Measurements from ENCODE around the gene BMPR1A.

BMPR1A gene

DNA sequence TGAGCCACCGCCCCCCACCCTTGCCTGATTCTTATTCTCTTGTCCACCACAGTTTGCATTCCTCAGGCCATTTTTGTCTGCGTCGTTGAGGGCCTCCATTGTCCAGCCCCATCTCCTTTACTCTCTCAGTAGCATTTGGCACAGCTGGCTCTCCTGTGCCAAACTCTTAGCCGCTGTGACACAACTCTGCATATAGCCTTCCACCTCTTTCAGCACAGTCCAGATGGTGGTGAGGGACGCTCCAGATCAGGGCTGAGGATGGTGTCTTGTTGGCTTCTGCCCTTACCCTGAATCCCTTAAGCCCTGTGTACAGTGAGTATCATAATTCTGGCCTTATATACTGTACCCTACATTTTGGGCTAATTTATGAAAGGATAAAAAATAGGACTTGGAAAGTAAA is 45.6 kb downstream of the BMPR1A start:
- ATAC-seq, result no peak
- Mint-ChIP-seq H3K4me1 (peaks cover 11% of the 10 kb centered on the region), H3K9me3 (no peaks in the 10 kb centered on the region), H3K27ac (no peak overlapping the region), H3K27me3 (no peaks in the 10 kb centered on the region), H3K4me3 (no peak overlapping the region)
- DNase-seq, result no peak

DNA sequence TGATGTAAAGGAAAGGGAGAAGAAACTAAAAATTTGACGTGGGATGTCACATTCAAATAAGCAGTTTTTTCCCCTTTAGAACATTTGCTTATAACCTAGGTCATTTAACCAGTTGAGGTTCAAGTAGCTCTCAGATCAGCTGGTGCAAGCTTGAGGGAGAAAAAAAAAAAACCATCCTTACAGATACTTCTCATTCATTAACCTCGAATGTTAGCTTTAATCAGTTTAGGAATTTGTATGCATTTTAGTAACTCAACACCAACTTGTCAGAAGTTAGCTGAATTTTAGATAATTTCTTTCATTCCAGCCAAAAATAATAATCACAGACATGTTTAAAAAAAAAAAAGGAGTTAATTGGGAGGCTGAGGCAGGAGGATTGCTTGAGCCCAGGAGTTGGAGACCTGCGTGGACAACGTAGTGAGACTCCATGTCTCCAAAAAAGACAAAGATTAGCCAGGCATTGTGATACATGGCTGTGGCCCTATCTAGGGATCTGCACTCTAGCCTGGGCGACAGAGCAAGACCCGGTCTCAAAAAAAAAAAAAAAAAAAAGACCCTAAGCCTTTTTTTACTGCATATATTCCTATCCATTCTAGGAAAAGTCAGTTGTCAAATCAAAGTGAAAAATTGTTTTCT is 46.2 kb downstream of the BMPR1A start:
- ATAC-seq (no peak), DNase-seq (no peak)
- peaks cover 11% of the 10 kb centered on the region for H3K4me1 Mint-ChIP-seq
- no peak overlapping the region for H3K27ac Mint-ChIP-seq
- H3K9me3 Mint-ChIP-seq, result no peaks in the 10 kb centered on the region
- no peaks in the 10 kb centered on the region for H3K27me3 Mint-ChIP-seq
- no peak overlapping the region for H3K4me3 Mint-ChIP-seq

DNA sequence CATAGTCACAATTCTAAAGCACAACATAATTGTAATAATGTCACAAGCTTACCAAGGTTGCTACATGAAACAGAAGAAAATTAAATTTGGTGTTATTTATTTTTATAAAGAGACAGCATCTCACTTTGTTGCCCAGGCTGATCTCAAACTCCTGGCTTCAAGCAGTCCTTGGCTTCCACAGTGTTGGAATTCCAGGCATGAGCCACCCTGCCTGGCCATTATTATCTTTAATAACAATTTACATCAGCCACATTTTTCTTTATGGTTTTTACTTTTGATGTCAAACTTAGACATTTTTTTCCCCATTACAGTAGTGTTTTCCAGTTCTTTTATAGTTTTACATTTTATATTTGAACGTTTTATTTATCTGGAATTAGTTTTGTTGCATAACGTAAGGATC is 46.7 kb downstream of the BMPR1A start:
- DNase-seq (no peak), ATAC-seq (no peak)
- H3K9me3 Mint-ChIP-seq, result no peaks in the 10 kb centered on the region
- no peak overlapping the region for H3K27ac Mint-ChIP-seq
- H3K27me3 Mint-ChIP-seq, result no peaks in the 10 kb centered on the region
- no peak overlapping the region for H3K4me3 Mint-ChIP-seq
- H3K4me1 Mint-ChIP-seq, result peaks cover 11% of the 10 kb centered on the region

DNA sequence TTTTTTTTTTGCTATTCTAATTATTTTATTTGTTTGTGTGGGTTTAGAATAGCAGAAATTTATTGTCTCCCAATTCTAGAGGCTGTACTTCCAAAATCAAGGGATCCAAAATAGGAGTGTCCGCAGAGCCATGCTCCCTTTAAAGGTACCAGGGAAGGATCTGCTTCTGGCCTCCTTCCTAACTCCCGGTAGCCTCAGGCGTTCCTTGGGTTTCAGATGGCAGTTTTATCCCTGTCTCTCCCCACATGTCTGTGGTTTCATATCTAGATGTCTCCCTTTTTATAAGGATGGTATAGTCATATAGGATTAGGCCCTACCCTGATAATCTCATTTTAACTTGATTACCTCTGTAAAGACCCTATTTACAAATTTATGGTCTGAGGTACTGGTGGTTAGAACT is 48.4 kb downstream of the BMPR1A start:
- DNase-seq, result no peak
- Mint-ChIP-seq H3K4me1 (no peaks in the 10 kb centered on the region), H3K27ac (no peak overlapping the region), H3K4me3 (no peak overlapping the region), H3K9me3 (no peaks in the 10 kb centered on the region), H3K27me3 (no peaks in the 10 kb centered on the region)
- no peak for ATAC-seq

DNA sequence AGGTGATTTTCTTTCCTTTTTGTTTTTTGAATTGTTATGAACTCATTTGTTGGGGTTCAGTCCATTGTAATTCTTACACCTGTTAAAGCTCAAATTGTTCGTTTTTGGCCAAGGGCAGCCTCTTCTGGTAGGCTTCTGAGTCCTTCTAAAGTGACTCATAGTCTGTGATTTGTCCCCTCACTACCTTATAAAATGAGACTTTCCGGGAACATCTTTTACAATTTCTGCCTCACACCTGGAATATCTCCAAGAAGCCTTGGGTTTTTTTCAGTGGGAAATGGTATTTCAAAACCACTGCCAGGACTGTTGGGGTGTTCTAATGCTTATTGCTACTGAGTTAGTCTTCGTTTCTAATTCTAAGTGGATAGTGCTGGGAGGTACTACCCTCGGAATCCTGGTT is 56.7 kb downstream of the BMPR1A start:
- DNase-seq, result no peak
- no peaks in the 10 kb centered on the region for H3K27me3 Mint-ChIP-seq
- no peaks in the 10 kb centered on the region for H3K4me1 Mint-ChIP-seq
- ATAC-seq, result no peak
- no peaks in the 10 kb centered on the region for H3K9me3 Mint-ChIP-seq
- no peak overlapping the region for H3K4me3 Mint-ChIP-seq
- H3K27ac Mint-ChIP-seq, result no peak overlapping the region

DNA sequence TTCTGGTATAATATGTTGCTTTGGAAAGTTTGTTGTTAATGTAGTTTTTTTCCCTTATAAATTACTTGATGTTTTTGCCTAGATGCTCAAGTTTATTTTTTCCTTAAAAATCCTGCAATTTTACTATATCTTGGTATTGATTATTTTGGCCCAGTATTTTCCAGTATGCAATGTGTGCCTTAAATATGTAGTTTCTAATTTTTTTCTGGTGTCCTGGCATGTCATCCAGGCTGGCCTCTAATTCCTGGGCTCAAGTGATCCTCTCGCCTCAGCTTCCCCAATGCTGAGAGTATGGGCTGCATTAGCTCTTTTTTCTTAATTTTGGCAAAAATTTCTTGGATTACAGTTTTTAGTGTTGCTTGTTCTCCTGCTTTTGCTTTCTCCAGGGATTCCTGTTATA is 57.6 kb downstream of the BMPR1A start:
- no peaks in the 10 kb centered on the region for H3K9me3 Mint-ChIP-seq
- H3K27me3 Mint-ChIP-seq, result no peaks in the 10 kb centered on the region
- DNase-seq (no peak), ATAC-seq (no peak)
- no peaks in the 10 kb centered on the region for H3K4me1 Mint-ChIP-seq
- H3K4me3 Mint-ChIP-seq, result no peak overlapping the region
- no peak overlapping the region for H3K27ac Mint-ChIP-seq

DNA sequence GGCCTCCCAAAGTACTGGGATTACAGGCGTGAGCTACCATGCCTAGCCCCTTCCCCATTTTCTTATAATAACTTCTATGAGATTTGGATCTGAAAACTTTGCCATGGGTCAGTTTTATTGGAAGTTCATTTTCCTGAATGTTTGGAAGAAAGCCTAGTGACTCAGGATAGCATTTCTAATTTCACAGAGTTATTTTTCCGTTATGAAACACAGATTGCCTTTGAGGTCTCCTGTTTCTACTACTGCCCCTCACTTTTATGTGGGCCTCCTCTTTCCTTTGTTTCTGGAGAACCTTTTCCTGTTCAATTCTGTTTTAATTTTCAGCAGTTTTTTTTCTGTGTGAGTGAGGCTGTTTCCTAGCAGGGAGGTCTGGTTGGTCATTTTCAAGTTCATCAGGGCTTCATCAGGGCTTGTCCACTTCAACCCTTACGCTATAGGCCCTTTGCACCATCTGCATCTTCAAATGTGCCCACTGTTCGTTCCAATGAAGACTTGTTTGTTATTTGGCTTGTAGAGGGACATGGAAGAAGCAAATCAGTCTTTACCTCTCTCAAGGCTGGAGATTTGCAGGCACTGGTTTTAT is 58.7 kb downstream of the BMPR1A start:
- ATAC-seq (no peak), DNase-seq (no peak)
- no peak overlapping the region for H3K4me3 Mint-ChIP-seq
- no peaks in the 10 kb centered on the region for H3K27me3 Mint-ChIP-seq
- H3K27ac Mint-ChIP-seq, result no peak overlapping the region
- no peaks in the 10 kb centered on the region for H3K4me1 Mint-ChIP-seq
- no peaks in the 10 kb centered on the region for H3K9me3 Mint-ChIP-seq

DNA sequence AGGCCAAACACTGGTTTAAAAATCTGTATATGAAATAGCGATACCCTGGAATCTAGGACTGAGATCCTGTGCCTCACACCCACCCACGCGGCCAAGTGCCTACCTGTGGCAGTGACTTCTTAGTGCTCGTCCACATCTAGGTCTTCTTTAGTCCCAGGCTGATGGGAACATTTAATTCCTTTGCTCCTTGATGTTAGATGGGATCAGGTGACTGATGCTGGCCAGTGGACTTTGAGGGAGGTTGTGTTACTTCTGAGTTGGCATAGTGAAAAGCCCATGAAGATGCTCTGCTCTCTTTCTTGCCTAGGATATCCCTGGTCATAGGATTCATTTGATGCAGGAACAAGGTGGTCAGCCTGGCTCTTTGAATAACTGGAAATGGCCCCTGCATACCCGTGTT is 59.2 kb downstream of the BMPR1A start:
- Mint-ChIP-seq H3K9me3 (no peaks in the 10 kb centered on the region), H3K4me3 (no peak overlapping the region), H3K27me3 (no peaks in the 10 kb centered on the region), H3K27ac (no peak overlapping the region), H3K4me1 (no peaks in the 10 kb centered on the region)
- no peak for ATAC-seq
- DNase-seq, result no peak

DNA sequence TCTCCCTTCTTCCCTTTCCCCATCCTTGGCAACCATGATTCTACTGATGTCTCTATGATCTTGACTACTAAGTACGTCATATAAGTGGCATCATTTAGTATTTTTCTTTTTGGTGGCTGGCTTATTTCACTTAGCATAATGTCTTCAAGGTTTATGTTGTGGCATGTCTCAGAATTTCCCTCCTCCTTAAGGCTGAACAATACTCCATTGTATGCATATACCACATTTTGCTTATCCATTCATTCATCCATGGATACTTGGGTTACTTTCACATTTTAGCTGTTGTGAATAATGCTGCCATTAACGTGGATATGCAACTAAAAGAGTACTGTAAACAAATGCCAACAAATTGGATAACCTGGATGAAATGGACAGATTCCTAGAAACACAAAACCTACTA is 60.8 kb downstream of the BMPR1A start:
- DNase-seq (no peak), ATAC-seq (no peak)
- H3K9me3 Mint-ChIP-seq, result no peaks in the 10 kb centered on the region
- no peak overlapping the region for H3K4me3 Mint-ChIP-seq
- no peak overlapping the region for H3K27ac Mint-ChIP-seq
- no peaks in the 10 kb centered on the region for H3K4me1 Mint-ChIP-seq
- no peaks in the 10 kb centered on the region for H3K27me3 Mint-ChIP-seq

DNA sequence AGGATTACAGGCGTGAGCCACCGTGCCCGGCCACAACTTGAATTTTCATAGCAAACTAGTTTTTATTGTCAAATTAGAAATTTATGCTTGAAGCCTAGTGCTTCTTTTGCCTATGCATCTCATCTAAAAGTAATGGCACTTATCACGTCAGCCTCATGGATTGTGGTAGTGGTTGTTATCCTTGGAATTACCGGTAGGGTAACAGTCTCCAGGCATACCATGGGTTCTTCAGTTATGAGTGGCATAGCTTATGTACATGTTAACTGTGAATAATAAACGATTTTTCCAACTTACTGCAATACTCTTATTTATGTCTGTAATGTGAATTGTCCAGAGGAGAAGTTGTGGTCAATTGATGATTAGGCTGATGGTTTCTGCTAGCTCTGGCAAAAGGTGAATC is 63.1 kb downstream of the BMPR1A start:
- ATAC-seq (no peak), DNase-seq (no peak)
- Mint-ChIP-seq H3K4me1 (no peaks in the 10 kb centered on the region), H3K9me3 (no peaks in the 10 kb centered on the region), H3K27ac (no peak overlapping the region), H3K27me3 (no peaks in the 10 kb centered on the region), H3K4me3 (no peak overlapping the region)

DNA sequence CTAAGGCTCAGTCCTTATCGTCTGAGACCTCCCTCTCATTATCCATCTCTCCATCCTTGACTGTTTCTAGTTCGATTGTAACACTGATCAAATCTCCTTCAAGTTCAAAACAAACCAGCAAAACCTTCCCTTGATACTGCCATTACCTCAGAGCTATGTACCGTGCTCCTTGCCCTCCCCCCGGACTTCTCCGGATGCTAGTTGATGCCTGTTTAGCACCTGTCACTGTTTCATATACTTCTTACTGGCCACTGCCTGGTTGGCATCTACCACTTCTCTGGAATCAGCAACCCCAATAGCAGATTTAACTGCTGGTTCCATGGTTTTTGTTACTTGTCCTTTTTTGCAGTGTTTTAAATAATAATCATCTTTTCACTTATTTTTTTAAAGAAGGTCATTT is 64.1 kb downstream of the BMPR1A start:
- Mint-ChIP-seq H3K27ac (no peak overlapping the region), H3K4me1 (no peaks in the 10 kb centered on the region)

DNA sequence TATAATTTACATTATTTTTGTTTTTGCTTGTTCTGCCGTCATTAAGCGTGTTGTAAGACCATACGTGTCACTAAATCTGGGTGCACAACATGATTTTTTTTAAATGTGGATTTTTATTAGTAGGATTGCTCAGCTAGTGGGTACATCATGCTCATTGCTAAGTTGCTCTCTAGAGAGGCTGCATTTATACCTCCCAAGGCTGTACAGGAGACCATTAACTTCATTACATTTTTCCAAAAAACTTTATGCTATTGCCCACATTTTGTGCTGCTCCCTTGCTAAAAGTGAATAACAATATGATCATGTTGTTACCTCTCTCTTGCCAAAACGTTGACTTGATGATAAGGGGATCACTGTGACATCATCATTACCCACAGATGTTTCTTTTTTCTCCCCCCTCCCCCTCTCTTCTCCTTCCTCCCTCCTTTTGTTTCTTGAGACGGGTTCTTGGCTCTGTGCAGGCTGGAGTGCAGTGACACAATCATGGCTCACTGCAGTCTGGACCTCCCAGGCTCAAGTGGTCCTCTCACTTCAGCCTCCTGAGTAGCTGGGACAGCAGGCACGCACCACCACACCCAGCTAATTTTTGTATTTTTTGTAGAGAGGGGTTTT is 65.1 kb downstream of the BMPR1A start:
- H3K27ac Mint-ChIP-seq, result no peak overlapping the region
- no peaks in the 10 kb centered on the region for H3K27me3 Mint-ChIP-seq
- H3K9me3 Mint-ChIP-seq, result no peaks in the 10 kb centered on the region
- no peak for DNase-seq
- H3K4me3 Mint-ChIP-seq, result no peak overlapping the region
- ATAC-seq, result no peak
- no peaks in the 10 kb centered on the region for H3K4me1 Mint-ChIP-seq

More for the DNA sequence above, 64.1 kb downstream of the BMPR1A start:
- ATAC-seq (no peak), DNase-seq (no peak)
- Mint-ChIP-seq H3K4me3 (no peak overlapping the region), H3K27me3 (no peaks in the 10 kb centered on the region), H3K9me3 (no peaks in the 10 kb centered on the region)

DNA sequence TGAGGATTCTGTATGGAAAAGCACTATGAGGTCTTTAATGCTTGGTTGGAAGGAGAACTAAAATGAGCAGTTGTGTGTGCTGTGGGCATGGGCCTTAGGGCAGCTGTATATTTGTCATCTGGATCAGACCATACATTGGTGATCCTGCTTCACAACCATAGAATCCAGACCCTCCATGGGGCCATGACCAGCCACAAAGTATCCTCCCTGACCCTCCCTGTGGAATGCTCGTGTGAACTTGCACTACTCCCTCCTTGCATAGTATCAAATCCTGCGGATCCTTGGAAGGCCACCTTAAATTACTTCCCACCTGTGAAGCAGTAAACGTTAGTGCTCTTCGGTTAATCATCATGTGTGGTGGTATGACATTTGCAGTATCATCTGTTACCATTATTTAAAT is 67.1 kb downstream of the BMPR1A start:
- ATAC-seq (no peak), DNase-seq (no peak)
- Mint-ChIP-seq H3K27ac (no peak overlapping the region), H3K4me3 (no peak overlapping the region), H3K9me3 (no peaks in the 10 kb centered on the region), H3K4me1 (no peaks in the 10 kb centered on the region), H3K27me3 (no peaks in the 10 kb centered on the region)

DNA sequence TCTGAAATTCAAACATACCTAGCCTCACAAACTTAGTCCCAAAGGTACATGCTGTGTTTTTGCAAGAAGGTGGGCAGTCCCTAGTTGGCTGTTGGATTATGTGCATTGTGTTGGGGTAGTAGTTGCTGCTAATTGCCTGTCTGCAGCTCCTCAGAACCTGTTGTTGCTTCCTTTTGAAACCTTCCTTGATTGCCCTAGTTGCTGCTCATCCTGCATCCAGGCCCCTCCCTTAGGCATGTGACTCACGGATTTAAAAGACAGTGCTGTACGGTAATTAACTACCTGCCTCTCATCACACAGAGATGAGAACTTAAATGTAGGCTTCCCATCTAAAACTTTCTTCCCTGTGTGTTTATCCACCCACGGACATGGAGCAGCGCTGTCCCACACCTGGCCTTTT is 67.7 kb downstream of the BMPR1A start:
- no peak overlapping the region for H3K27ac Mint-ChIP-seq
- no peak for DNase-seq

DNA sequence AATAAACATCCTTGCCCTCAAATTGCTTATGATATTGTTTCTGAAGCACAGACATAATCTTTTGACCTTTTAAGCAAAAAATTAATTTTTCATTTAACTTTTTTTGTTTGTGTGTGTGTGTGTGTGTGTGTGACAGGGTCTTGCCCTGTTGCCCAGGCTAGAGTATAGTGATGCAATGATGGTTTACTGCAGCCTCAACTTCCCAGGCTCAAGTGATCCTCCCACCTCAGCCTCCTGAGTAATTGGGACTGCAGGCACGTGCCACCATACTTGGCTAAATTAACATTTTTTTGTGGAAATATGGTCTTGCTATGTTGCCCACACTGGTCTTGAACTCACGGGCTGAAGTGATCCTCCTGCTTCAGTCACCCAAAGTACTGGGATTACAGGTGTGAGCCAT is 68.9 kb downstream of the BMPR1A start:
- ATAC-seq, result no peak
- Mint-ChIP-seq H3K27me3 (no peaks in the 10 kb centered on the region), H3K4me1 (no peaks in the 10 kb centered on the region), H3K4me3 (no peak overlapping the region), H3K27ac (no peak overlapping the region), H3K9me3 (no peaks in the 10 kb centered on the region)
- DNase-seq, result no peak

More for the DNA sequence above, 67.7 kb downstream of the BMPR1A start:
- Mint-ChIP-seq H3K4me3 (no peak overlapping the region), H3K4me1 (no peaks in the 10 kb centered on the region), H3K9me3 (no peaks in the 10 kb centered on the region), H3K27me3 (no peaks in the 10 kb centered on the region)
- ATAC-seq, result no peak

DNA sequence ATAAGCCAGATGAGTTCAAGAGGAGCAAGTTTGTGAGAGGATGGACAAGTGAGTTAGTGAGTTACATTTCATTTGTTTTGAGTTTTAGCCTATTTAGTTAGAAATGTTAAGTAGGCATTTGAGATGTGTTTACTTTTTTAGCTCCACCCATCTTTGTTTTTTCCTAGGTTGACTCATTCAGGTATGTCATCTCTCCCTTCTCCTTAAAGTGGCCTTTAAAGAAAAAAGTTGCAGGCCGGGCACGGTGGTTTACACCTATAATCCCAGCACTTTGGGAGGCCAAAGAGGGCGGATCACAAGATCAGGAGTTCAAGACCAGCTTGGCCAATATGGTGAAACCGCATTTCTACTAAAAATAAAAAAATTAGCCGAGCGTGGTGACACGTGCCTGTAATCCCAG is 71.2 kb downstream of the BMPR1A start:
- ATAC-seq, result no peak
- Mint-ChIP-seq H3K27ac (no peak overlapping the region), H3K4me3 (no peak overlapping the region), H3K27me3 (no peaks in the 10 kb centered on the region), H3K9me3 (no peaks in the 10 kb centered on the region), H3K4me1 (no peaks in the 10 kb centered on the region)
- DNase-seq, result no peak

DNA sequence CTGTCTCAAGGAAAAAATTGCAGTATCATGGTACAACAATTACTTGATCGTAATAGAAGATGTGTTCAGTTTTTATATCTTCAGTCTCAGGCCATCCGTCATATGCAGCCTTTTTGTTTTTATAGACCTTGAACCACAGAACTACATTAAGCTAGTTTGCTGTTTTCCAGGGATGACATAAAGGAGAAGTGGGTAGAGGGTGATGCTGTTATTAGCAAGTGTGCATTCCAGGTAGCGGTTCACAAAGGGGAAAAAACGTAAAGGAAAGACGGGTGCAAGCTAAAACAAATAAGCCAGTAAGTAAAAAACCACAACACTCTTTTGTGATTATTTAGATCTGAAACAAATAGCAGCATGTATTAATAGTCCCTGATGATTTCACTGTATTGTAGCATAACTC is 71.7 kb downstream of the BMPR1A start:
- DNase-seq (no peak), ATAC-seq (no peak)
- H3K27ac Mint-ChIP-seq, result no peak overlapping the region
- H3K9me3 Mint-ChIP-seq, result no peaks in the 10 kb centered on the region
- H3K4me3 Mint-ChIP-seq, result no peak overlapping the region
- H3K27me3 Mint-ChIP-seq, result no peaks in the 10 kb centered on the region
- no peaks in the 10 kb centered on the region for H3K4me1 Mint-ChIP-seq
